GM23338 (cell line): ENCODE data around the gene LRRIQ4. TPM values are rescaled to one million over a fixed set of nuclear protein-coding genes. Genes with fewer than 3 reads are reported as not detected.
A peak's percentile ranks its signal among the peaks of the same experiment; 100 is the strongest.

Experiments
- ATAC-seq: fragments of 200-7000 bp; cut with Tn5 transposase; 3 replicates; pipeline ENCODE4 v1.9.1; 2020
- DNase-seq: peaks from one replicate; pipeline ENCODE4 v3.0.0-alpha.2; 2015; ENCODE audit warnings: low spot score
- H2AFZ ChIP-seq: fragments of 200-600 bp; sonication (generic); 2 replicates; pipeline ENCODE4 v1.8.0; 2016; ENCODE audit warnings: antibody characterized with exemption, mild to moderate bottlenecking, moderate library complexity
- H3F3A ChIP-seq: fragments of 200-600 bp; sonication (generic); replicated peaks from 2 replicates; pipeline ENCODE4 v1.8.0; 2017; ENCODE audit warnings: antibody characterized with exemption, mixed run types, low read depth
- H3K27ac ChIP-seq: fragments of 200-600 bp; sonication (generic); 2 replicates; pipeline ENCODE4 v1.6.1; 2016; ENCODE audit warnings: low read depth
- H3K27me3 ChIP-seq: fragments of 200-600 bp; sonication (generic); 2 replicates; pipeline ENCODE4 v1.8.0; 2016; ENCODE audit warnings: mild to moderate bottlenecking, mixed run types, moderate library complexity; ENCODE audit not compliant: insufficient read depth
- H3K36me3 ChIP-seq: fragments of 200-600 bp; sonication (generic); 2 replicates; pipeline ENCODE4 v1.8.0; 2016; ENCODE audit warnings: mild to moderate bottlenecking; ENCODE audit not compliant: insufficient read depth
- H3K4me1 ChIP-seq: fragments of 200-600 bp; sonication (generic); 2 replicates; pipeline ENCODE4 v1.8.0; 2016; ENCODE audit warnings: mild to moderate bottlenecking, moderate library complexity; ENCODE audit not compliant: insufficient read depth
- H3K4me2 ChIP-seq: fragments of 200-600 bp; sonication (generic); 2 replicates; pipeline ENCODE4 v1.7.1; 2017; ENCODE audit warnings: mixed run types
- H3K4me3 ChIP-seq: fragments of 200-600 bp; sonication (generic); 2 replicates; pipeline ENCODE4 v1.6.1; 2016; ENCODE audit warnings: mixed run types
- H3K79me2 ChIP-seq: fragments of 200-600 bp; sonication (generic); replicated peaks from 2 replicates; pipeline ENCODE4 v1.8.0; 2017; ENCODE audit warnings: mild to moderate bottlenecking; ENCODE audit not compliant: insufficient read depth
- H3K9me2 ChIP-seq: fragments of 200-600 bp; sonication (generic); 2 replicates; pipeline ENCODE4 v1.8.0; 2017; ENCODE audit not compliant: insufficient read depth
- H4K20me1 ChIP-seq: fragments of 200-600 bp; sonication (generic); replicated peaks from 2 replicates; pipeline ENCODE4 v1.8.0; 2017; ENCODE audit warnings: mild to moderate bottlenecking; ENCODE audit not compliant: insufficient read depth
- H3K27ac Mint-ChIP-seq: 2 replicates; pipeline ENCODE4 v1.8.0; 2020; ENCODE audit warnings: inconsistent platforms, mild to moderate bottlenecking, moderate library complexity, mixed read lengths
- H3K27me3 Mint-ChIP-seq: 3 replicates; pipeline ENCODE4 v1.8.0; 2022; ENCODE audit warnings: low read depth, mild to moderate bottlenecking, moderate library complexity, mixed read lengths, inconsistent platforms; ENCODE audit not compliant: insufficient read depth, poor library complexity
- H3K36me3 Mint-ChIP-seq: 3 replicates; pipeline ENCODE4 v1.8.0; 2021; ENCODE audit warnings: low read depth, mild to moderate bottlenecking, inconsistent platforms, moderate library complexity, mixed read lengths
- H3K4me1 Mint-ChIP-seq: 3 replicates; pipeline ENCODE4 v1.8.0; 2020; ENCODE audit warnings: mild to moderate bottlenecking, inconsistent platforms, mixed read lengths
- H3K4me3 Mint-ChIP-seq: 3 replicates; pipeline ENCODE4 v1.8.0; 2021; ENCODE audit warnings: moderate library complexity, mild to moderate bottlenecking, inconsistent platforms, mixed read lengths
- H3K9me3 Mint-ChIP-seq: 3 replicates; pipeline ENCODE4 v1.8.0; 2020; ENCODE audit warnings: moderate library complexity, mild to moderate bottlenecking, inconsistent platforms, mixed read lengths
- CREB1 ChIP-seq: fragments of 250-450 bp; sonication (Bioruptor Pico); IDR thresholded peaks from 2 replicates; pipeline ENCODE4 v1.5.0; 2020; ENCODE audit warnings: low read depth, mild to moderate bottlenecking, moderate library complexity
- NANOG ChIP-seq: IDR thresholded peaks from 2 replicates; pipeline ENCODE4 v1.6.1; 2016; ENCODE audit warnings: antibody characterized with exemption, borderline replicate concordance
- POLR2AphosphoS5 ChIP-seq: IDR thresholded peaks from 2 replicates; pipeline ENCODE4 v1.6.1; 2016; ENCODE audit warnings: antibody characterized with exemption, low read depth
- STAT1 ChIP-seq: IDR thresholded peaks from one replicate; pipeline ENCODE4 v1.6.1; 2016; ENCODE audit warnings: antibody characterized with exemption; ENCODE audit not compliant: unreplicated experiment
- polyA plus RNA-seq: library from polyadenylated mRNA; unstranded; fragments of >200 nt; fragmentation: Nextera tagmentation; extraction: Ambion mirVana; gene quantifications from 2 replicates; pipeline ENCODE4 v1.2.1, GENCODE V29; 2016
- total RNA-seq: library from RNA; depleted of rRNA; stranded (reverse); fragments of >200 nt; shearing (Covaris generic); gene quantifications from 2 replicates; pipeline ENCODE4 v1.2.3, GENCODE V29; 2014
- TF ChIP-seq, protein P1 (sequence below), 2 experiments: fragments of 200-600 bp in 1 of 2; sonication (generic) in 1 of 2; conservative IDR thresholded peaks; 2 replicates each; pipeline versions ENCODE4 v1.5.1 to v1.6.1; 2016 to 2017; ENCODE audit warnings: antibody characterized with exemption in 2 of 2, low read depth in 2 of 2, mild to moderate bottlenecking in 2 of 2, moderate library complexity in 1 of 2
- TF ChIP-seq, protein P2 (sequence below): fragments of 250-450 bp; sonication (Bioruptor Pico); IDR thresholded peaks from 2 replicates; pipeline ENCODE4 v1.5.0; 2020; ENCODE audit warnings: mild to moderate bottlenecking, moderate library complexity

Gene LRRIQ4
- total and polyA plus RNA-seq, 2 experiments from 2014 or later = 0.29 TPM; not detected in 1

GRCh38 chr3:169871129-169871886, 58.6 kb downstream of the LRRIQ4 start:
- Mint-ChIP-seq H3K4me1 (peaks cover 13% of the 10 kb centered on the region), H3K27me3 (peaks cover 5% of the 10 kb centered on the region), H3K4me3 (no peak overlapping the region), H3K9me3 (0 out of 3 replicates have a peak, but pooled peaks cover 6% of the 10 kb centered on the region), H3K27ac (no peak overlapping the region), H3K36me3 (peaks cover 3% of the 10 kb centered on the region; the same call in 1 of the 3 replicates)
- no peak for TF ChIP-seq STAT1
- TF ChIP-seq, protein P1, sequence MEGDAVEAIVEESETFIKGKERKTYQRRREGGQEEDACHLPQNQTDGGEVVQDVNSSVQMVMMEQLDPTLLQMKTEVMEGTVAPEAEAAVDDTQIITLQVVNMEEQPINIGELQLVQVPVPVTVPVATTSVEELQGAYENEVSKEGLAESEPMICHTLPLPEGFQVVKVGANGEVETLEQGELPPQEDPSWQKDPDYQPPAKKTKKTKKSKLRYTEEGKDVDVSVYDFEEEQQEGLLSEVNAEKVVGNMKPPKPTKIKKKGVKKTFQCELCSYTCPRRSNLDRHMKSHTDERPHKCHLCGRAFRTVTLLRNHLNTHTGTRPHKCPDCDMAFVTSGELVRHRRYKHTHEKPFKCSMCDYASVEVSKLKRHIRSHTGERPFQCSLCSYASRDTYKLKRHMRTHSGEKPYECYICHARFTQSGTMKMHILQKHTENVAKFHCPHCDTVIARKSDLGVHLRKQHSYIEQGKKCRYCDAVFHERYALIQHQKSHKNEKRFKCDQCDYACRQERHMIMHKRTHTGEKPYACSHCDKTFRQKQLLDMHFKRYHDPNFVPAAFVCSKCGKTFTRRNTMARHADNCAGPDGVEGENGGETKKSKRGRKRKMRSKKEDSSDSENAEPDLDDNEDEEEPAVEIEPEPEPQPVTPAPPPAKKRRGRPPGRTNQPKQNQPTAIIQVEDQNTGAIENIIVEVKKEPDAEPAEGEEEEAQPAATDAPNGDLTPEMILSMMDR (conservative IDR thresholded peaks at IDR 0.05; ENCODE audit: low read depth in 2 of 2) = no peak
- H3K9me2 ChIP-seq = no peaks in the 10 kb centered on the region
- DNase-seq (no peak), ATAC-seq (no peak)
- H3K36me3 ChIP-seq = no peaks in the 10 kb centered on the region
- no peak overlapping the region for H3K27ac ChIP-seq
- peak overlapping the region; percentile 90 for H2AFZ ChIP-seq
- no peak overlapping the region for H3K4me3 ChIP-seq
- no peaks in the 10 kb centered on the region for H3F3A ChIP-seq
- H3K4me1 ChIP-seq = peaks cover 14% of the 10 kb centered on the region
- no peaks in the 10 kb centered on the region for H3K27me3 ChIP-seq
- no peaks in the 10 kb centered on the region for H3K79me2 ChIP-seq
- H4K20me1 ChIP-seq = no peaks in the 10 kb centered on the region
- no peak overlapping the region for H3K4me2 ChIP-seq

DNA sequence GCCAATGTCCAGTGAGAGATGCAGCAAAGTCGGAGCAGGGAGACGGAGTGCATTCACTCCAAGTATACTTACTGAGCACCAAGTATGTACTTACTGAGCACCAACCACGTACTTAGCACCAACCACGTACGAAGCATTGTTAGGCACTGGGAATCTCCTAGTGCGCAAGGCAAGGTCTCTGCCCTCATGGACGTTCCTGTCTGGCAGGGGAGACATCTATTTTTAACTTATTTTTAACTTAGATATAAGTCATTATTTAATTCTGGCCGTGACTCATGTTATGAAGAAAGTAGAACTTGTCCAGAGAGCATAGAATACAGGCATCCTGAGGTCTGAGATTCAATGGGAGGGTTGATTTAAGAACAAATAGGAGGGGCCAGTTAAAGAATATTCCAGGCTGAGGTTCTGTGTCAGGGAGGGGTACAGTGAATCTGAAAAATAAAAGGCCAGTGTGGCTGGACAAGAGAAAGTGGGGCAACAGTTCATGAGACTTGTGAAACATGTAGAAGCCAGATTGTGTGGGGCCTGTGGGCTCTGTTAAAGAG, 66.4 kb downstream of the LRRIQ4 start:
- Mint-ChIP-seq H3K27me3 (peaks cover 2% of the 10 kb centered on the region), H3K36me3 (peaks cover 3% of the 10 kb centered on the region; the same call in 1 of the 3 replicates), H3K27ac (no peak overlapping the region), H3K4me3 (no peak overlapping the region), H3K4me1 (no peaks in the 10 kb centered on the region), H3K9me3 (0 out of 3 replicates have a peak, but pooled peaks cover 6% of the 10 kb centered on the region)
- Histone ChIP-seq H3K9me2 (no peaks in the 10 kb centered on the region), H3K4me3 (no peak overlapping the region), H3K4me1 (no peaks in the 10 kb centered on the region), H3K79me2 (no peaks in the 10 kb centered on the region), H4K20me1 (no peaks in the 10 kb centered on the region), H3K4me2 (no peak overlapping the region), H3K27ac (no peak overlapping the region), H3K36me3 (no peaks in the 10 kb centered on the region), H3K27me3 (no peaks in the 10 kb centered on the region), H3F3A (no peaks in the 10 kb centered on the region), H2AFZ (no peak overlapping the region)
- TF ChIP-seq CREB1 (no peak), POLR2AphosphoS5 (no peak), NANOG (no peak)
- TF ChIP-seq, protein P2, sequence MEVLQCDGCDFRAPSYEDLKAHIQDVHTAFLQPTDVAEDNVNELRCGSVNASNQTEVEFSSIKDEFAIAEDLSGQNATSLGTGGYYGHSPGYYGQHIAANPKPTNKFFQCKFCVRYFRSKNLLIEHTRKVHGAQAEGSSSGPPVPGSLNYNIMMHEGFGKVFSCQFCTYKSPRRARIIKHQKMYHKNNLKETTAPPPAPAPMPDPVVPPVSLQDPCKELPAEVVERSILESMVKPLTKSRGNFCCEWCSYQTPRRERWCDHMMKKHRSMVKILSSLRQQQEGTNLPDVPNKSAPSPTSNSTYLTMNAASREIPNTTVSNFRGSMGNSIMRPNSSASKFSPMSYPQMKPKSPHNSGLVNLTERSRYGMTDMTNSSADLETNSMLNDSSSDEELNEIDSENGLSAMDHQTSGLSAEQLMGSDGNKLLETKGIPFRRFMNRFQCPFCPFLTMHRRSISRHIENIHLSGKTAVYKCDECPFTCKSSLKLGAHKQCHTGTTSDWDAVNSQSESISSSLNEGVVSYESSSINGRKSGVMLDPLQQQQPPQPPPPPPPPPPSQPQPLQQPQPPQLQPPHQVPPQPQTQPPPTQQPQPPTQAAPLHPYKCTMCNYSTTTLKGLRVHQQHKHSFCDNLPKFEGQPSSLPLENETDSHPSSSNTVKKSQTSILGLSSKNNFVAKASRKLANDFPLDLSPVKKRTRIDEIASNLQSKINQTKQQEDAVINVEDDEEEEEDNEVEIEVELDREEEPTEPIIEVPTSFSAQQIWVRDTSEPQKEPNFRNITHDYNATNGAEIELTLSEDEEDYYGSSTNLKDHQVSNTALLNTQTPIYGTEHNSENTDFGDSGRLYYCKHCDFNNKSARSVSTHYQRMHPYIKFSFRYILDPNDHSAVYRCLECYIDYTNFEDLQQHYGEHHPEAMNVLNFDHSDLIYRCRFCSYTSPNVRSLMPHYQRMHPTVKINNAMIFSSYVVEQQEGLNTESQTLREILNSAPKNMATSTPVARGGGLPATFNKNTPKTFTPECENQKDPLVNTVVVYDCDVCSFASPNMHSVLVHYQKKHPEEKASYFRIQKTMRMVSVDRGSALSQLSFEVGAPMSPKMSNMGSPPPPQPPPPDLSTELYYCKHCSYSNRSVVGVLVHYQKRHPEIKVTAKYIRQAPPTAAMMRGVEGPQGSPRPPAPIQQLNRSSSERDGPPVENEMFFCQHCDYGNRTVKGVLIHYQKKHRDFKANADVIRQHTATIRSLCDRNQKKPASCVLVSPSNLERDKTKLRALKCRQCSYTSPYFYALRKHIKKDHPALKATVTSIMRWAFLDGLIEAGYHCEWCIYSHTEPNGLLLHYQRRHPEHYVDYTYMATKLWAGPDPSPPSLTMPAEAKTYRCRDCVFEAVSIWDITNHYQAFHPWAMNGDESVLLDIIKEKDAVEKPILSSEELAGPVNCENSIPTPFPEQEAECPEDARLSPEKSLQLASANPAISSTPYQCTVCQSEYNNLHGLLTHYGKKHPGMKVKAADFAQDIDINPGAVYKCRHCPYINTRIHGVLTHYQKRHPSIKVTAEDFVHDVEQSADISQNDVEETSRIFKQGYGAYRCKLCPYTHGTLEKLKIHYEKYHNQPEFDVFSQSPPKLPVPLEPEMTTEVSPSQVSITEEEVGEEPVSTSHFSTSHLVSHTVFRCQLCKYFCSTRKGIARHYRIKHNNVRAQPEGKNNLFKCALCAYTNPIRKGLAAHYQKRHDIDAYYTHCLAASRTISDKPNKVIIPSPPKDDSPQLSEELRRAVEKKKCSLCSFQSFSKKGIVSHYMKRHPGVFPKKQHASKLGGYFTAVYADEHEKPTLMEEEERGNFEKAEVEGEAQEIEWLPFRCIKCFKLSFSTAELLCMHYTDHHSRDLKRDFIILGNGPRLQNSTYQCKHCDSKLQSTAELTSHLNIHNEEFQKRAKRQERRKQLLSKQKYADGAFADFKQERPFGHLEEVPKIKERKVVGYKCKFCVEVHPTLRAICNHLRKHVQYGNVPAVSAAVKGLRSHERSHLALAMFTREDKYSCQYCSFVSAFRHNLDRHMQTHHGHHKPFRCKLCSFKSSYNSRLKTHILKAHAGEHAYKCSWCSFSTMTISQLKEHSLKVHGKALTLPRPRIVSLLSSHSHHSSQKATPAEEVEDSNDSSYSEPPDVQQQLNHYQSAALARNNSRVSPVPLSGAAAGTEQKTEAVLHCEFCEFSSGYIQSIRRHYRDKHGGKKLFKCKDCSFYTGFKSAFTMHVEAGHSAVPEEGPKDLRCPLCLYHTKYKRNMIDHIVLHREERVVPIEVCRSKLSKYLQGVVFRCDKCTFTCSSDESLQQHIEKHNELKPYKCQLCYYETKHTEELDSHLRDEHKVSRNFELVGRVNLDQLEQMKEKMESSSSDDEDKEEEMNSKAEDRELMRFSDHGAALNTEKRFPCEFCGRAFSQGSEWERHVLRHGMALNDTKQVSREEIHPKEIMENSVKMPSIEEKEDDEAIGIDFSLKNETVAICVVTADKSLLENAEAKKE (CRISPR knock-in tag) = no peak
- TF ChIP-seq, protein P1 (conservative IDR thresholded peaks at IDR 0.05; ENCODE audit: low read depth in 2 of 2) = no peak
- ATAC-seq (no peak), DNase-seq (no peak)
